Body of pancreas (tissue), 4 donors: ENCODE data around the gene CEACAM3.

ENCODE experiments used
- POLR2A ChIP-seq, 3 donors: fragments of 450-650 bp; IDR thresholded peaks; one replicate each; pipeline ENCODE4 v1.6.1; 2016; ENCODE audit warnings: antibody characterized with exemption in 3 of 3, mild to moderate bottlenecking in 2 of 3
- TF ChIP-seq, protein P1 (sequence below), 7 experiments: fragments of 450-650 bp in 4 of 7; fragments of 200-600 bp in 3 of 7; sonication (generic) in 3 of 7; IDR thresholded peaks; one replicate each; pipeline ENCODE4 v1.5.1; 2016 to 2019; ENCODE audit warnings: antibody characterized with exemption in 7 of 7

- TF ChIP-seq, protein P1, sequence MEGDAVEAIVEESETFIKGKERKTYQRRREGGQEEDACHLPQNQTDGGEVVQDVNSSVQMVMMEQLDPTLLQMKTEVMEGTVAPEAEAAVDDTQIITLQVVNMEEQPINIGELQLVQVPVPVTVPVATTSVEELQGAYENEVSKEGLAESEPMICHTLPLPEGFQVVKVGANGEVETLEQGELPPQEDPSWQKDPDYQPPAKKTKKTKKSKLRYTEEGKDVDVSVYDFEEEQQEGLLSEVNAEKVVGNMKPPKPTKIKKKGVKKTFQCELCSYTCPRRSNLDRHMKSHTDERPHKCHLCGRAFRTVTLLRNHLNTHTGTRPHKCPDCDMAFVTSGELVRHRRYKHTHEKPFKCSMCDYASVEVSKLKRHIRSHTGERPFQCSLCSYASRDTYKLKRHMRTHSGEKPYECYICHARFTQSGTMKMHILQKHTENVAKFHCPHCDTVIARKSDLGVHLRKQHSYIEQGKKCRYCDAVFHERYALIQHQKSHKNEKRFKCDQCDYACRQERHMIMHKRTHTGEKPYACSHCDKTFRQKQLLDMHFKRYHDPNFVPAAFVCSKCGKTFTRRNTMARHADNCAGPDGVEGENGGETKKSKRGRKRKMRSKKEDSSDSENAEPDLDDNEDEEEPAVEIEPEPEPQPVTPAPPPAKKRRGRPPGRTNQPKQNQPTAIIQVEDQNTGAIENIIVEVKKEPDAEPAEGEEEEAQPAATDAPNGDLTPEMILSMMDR (IDR thresholded peaks at IDR 0.05), result no peak
- TF ChIP-seq POLR2A (IDR thresholded peaks at IDR 0.05), result no peak
Observed at GRCh38 chr19:41787055-41787454, 9.3 kb upstream of the CEACAM3 start.
